Kidney epithelial cell (primary cell): ENCODE measurements around the gene TTC21A. TPM values are rescaled to one million over a fixed set of nuclear protein-coding genes. Genes with fewer than 3 reads are reported as not detected.

Source experiments
- DNase-seq: peaks from one replicate; pipeline ENCODE4 v3.0.0-alpha.2; 2010; ENCODE audit warnings: low read depth
- H3K27me3 ChIP-seq: 2 replicates; pipeline ENCODE4 v1.6.0; 2011; ENCODE audit warnings: low read length; ENCODE audit not compliant: control insufficient read depth, insufficient read depth
- H3K36me3 ChIP-seq: 2 replicates; pipeline ENCODE4 v1.5.1; 2011; ENCODE audit warnings: low read length; ENCODE audit not compliant: control insufficient read depth, insufficient read depth
- H3K4me3 ChIP-seq: 2 replicates; pipeline ENCODE4 v1.5.1; 2011; ENCODE audit warnings: low read depth, mild to moderate bottlenecking, control low read depth, low read length
- total RNA-seq: library from RNA; depleted of rRNA; stranded (reverse); fragments of >200 nt; gene quantifications from 2 replicates; pipeline ENCODE4 v1.2.3, GENCODE V29; 2015
- TF ChIP-seq, protein P1 (sequence below): IDR thresholded peaks from 2 replicates; pipeline ENCODE4 v1.5.1; 2011; ENCODE audit warnings: mild to moderate bottlenecking, moderate library complexity, low read length, control low read depth, inconsistent platforms; ENCODE audit not compliant: insufficient read depth, poor library complexity, severe bottlenecking

Gene TTC21A
- total RNA-seq, 1 donor from 2014 or later, result 6.7 TPM

- TF ChIP-seq, protein P1, sequence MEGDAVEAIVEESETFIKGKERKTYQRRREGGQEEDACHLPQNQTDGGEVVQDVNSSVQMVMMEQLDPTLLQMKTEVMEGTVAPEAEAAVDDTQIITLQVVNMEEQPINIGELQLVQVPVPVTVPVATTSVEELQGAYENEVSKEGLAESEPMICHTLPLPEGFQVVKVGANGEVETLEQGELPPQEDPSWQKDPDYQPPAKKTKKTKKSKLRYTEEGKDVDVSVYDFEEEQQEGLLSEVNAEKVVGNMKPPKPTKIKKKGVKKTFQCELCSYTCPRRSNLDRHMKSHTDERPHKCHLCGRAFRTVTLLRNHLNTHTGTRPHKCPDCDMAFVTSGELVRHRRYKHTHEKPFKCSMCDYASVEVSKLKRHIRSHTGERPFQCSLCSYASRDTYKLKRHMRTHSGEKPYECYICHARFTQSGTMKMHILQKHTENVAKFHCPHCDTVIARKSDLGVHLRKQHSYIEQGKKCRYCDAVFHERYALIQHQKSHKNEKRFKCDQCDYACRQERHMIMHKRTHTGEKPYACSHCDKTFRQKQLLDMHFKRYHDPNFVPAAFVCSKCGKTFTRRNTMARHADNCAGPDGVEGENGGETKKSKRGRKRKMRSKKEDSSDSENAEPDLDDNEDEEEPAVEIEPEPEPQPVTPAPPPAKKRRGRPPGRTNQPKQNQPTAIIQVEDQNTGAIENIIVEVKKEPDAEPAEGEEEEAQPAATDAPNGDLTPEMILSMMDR, result no peak
Observed at GRCh38 chr3:39137991-39138803, 30.7 kb downstream of the TTC21A start.

DNA sequence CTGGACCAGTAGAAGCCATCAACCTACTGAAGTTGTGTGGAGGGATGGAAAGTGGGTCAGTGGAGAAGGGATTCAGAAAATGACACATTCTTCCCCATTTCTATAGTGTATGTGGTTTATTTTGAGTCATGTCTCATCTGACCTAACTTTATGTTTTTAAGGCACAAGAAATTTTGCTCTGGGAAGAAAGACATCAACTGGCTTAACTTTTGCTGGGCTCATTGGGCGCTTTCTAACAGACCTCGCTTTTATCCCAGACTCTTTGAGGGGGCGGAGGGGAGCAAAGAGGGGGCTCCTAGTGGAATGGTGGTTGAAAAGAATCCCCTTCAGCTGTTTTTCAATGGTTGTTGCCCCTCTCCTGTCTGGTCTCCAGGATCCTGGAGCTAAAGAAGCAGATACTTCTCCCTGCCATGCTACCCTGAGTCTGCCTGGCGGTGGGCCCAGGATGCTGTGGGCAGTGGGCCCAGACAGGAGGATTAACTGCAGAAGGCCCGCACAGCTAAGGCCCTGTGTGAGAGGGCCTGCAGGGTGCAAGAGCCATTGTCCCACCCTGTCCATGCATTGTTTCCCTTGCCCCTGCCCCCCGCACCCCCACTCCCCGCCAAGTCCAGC is 31.4 kb downstream of the TTC21A start:
- no peak overlapping the region for H3K4me3 ChIP-seq
- H3K27me3 ChIP-seq, result no peaks in the 10 kb centered on the region
- peaks cover 4% of the 10 kb centered on the region for H3K36me3 ChIP-seq
- no peak for DNase-seq
- TF ChIP-seq, protein P1, result no peak

More at GRCh38 chr3:39137991-39138803, 30.7 kb downstream of the TTC21A start:
- Histone ChIP-seq H3K27me3 (no peaks in the 10 kb centered on the region), H3K4me3 (no peak overlapping the region), H3K36me3 (peaks cover 3% of the 10 kb centered on the region)
- DNase-seq, result no peak

DNA sequence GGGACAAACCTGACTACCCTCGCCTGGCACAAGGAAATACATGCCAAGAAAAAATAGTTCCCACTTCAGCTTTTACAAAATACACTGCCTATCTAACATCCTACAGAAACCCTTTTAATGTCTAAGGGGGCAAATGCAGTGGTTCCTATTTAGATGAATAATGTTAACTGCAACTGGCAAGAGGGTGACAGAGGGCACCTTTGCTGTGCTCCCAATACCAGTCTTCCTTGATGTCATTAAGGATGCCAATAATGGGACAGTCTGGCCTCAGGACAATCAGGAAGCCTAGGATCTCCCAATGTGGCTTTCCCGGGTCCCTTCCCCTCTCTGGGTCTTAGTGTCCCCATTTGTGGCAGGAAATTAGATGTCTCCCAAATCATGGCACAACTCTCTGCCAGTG is 32.0 kb downstream of the TTC21A start:
- Histone ChIP-seq H3K27me3 (no peaks in the 10 kb centered on the region), H3K36me3 (peaks cover 6% of the 10 kb centered on the region), H3K4me3 (no peak overlapping the region)
- TF ChIP-seq, protein P1, result no peak
- DNase-seq, result no peak

- TF ChIP-seq, protein P1, result no peak
- Histone ChIP-seq H3K27me3 (no peaks in the 10 kb centered on the region), H3K4me3 (no peak overlapping the region), H3K36me3 (peaks cover 7% of the 10 kb centered on the region)
- no peak for DNase-seq
Observed at GRCh38 chr3:39140341-39140971, 33.0 kb downstream of the TTC21A start.

- Histone ChIP-seq H3K36me3 (peaks cover 7% of the 10 kb centered on the region), H3K27me3 (no peaks in the 10 kb centered on the region), H3K4me3 (no peak overlapping the region)
- TF ChIP-seq, protein P1, result no peak
- no peak for DNase-seq
Observed at GRCh38 chr3:39141171-39141995, 33.9 kb downstream of the TTC21A start.
